ENCODE data around the gene SPEF1.
"Not testable (repeated sequence)": the region's sequence is repeated elsewhere in the genome, so short reads cannot be mapped to it uniquely, and the experiment has no call there.

SPEF1 gene, protein sequence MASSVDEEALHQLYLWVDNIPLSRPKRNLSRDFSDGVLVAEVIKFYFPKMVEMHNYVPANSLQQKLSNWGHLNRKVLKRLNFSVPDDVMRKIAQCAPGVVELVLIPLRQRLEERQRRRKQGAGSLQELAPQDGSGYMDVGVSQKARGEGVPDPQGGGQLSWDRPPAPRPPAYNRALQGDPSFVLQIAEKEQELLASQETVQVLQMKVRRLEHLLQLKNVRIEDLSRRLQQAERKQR

DNA sequence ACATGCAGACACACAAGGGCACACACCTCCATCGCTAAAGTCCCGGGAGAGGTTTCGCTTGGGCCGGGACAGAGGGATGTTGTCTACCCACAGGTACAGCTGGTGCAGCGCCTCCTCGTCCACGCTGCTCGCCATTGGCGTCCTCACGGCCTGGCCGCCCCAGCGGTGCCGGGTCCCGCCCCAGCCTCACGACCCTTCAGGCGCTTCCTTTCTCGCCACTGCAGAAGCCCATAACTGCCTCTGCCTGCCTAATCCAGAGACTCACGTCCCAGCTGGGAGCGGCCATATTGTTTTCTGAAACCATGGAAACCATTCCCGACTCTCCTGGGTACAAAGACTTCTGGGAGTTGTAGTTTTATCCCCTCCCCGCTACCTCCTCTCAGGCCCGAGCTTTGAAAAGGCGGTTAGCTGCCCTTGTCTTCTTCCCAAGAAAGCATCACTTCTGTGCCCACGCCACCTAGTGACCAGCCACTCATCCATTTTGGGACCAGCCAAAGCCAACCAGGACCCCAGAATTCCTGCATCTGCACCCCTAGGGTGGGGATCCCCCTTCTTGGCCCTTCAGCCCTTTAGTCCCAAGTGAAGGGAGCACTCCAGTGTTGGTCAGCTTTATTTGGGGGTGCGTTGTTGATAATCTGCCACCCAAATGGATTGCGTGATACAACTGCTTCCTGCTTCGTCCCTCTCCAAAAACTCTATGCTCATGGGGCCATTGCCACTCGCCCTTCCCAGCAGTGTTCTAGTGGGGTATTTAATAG, at the start of gene SPEF1:
Gene SPEF1, minus strand, starts transcription at position 296 of the 758 bp plus-strand sequence. Its CDS starts 161 bp downstream, at position 135.
- peak; percentile 94 for DNase-seq

DNA sequence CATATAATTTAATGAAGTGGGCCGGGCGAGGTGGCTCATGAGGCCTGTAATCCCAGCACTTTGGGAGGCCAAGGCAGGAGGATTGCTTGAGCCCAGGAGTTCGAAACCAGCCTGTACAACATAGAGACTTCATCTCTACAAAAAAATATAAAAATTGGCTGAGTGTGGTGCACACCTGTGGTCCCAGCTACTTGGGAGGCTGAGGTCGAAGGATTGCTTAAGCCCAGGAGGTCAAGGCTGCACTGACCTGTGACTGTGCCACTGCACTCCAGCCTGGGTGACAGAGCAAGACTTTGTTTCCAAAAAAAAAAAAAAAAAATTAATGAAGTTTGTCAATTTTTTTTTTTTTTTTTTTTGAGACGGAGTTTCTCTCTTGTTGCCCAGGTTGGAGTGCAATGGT, 48.6 kb upstream of the SPEF1 start:
- not testable (repeated sequence) for DNase-seq

DNA sequence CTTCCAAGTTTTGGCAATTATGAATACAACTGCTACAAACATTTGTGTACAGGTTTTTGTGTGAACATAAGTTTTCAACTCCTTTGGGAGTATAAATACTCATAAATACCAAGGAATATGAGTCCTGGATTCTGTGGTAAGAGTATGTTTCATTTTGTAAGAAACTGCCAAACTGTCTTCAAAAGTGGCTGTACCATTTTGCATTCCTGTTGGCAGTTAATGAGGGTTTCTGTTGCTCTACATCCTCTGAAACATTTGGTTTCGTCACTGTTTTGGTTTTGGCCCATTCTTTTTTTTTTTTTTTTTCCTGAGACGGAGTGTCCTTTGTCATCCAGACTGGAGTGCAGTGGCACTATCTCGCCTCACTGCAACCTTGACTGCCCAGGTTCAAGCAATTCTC, 47.5 kb upstream of the SPEF1 start:
- DNase-seq, result no peak

DNA sequence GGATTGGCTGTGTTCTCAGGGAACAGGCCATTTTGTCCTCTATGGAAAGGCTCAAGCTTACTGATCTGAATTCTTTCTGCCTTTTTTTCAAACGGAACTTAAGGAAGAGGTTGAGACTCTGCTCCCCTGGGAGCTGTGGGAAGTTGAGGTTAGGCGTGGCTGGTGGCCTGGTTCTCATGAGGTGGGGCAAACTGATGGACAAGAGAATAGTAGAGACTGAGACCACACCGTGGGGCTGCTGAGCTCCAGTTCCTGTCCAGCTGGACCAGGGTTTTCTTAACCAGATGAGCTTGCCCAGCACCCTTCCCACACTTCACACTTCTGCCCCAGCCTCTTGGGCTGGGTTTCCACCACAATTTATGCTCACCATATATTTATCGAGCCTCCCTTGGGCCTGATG, 45.2 kb upstream of the SPEF1 start:
- DNase-seq, result no peak

DNA sequence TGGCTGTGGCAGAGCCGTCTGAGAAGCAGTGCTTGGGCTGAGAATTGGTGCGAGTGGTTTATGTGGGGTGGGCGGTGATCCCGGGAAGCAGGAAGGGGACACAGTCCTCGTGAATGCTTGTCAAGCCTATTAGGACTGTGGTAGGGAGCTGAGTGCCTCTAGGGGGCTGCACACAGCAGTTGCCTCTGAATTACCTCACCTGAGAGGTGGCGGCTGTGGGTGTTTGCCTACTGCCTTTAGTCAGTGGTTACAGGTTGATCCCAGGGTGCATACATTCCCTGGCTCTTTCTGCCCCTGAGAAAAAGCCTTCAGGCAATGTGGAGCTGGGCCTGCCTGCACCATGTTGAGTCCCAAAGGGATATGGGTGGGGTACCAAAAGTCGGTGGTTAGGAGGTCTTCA, 44.3 kb upstream of the SPEF1 start:
- DNase-seq, result no peak

DNA sequence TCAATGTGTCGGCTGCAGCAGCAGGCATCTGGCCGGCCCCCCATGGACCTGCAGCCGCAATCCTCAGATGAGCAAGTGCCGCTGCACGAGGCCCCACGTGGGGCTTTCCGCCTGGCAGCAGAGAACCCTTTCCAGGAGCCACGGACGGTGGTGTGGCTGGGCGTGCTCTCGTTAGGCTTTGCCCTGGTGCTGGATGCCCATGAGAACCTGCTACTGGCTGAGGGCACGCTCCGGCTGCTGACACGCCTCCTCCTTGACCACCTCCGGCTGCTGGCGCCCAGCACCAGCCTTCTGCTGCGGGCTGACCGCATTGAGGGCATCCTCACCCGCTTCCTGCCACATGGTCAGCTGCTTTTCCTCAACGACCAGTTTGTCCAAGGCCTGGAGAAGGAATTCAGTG, 42.6 kb upstream of the SPEF1 start:
- no peak for DNase-seq

DNA sequence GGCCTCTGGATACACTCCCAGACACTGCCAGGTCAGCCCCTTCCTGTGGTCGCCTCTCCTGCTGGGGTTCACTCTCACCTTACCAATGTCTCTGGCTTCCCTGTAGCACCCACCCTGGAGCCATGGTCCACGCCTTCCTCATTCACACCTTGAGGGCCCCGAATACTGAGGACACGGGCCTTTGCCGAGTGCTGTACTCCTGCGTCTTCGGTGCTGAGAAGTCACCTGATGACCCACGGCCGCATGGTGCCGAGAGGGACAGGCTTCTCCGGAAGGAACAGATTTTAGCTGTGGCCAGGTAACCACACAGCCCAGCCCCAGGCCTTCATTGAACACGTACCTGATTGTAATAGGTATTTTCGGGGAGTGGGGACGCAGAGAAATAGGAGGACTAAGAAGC, 40.7 kb upstream of the SPEF1 start:
- no peak for DNase-seq

DNA sequence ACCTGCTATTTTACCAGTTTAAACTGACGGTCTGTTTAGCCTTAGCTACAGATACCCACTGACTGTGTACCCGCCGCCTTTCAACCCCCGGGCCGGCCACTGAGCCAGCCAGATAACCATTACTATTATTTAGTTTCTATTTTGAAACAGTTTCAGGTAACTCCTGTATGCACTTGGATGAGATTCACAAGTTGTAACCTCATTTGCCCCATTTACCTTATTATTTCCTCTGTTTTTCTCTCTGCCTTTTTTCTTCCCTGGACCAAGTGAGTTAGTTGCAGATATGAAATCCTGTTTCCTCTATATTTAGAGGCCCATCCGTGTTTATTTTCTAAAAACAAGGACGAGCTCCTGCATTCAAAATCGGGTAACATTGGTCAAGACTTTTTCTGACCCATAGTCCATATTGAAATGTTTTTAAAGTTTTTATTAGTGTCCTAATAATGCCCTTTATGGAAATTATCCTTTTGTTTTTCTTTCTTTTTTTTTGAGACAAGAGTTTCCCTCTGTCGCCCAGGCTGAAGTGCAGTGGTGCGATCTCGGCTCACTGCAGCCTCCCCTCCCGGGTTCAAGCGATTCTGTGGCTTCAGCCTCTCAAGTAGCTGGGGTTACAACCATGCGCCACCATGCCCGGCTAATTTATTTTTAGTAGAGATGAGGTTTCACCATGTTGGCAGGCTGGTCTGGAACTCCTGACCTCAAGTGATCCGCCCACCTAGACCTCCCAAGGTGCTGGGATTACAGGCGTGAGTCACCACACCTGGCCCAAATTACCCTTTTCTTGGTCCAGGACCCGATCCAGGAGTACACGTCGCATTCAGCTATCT, 39.9 kb upstream of the SPEF1 start:
- DNase-seq, result no peak

DNA sequence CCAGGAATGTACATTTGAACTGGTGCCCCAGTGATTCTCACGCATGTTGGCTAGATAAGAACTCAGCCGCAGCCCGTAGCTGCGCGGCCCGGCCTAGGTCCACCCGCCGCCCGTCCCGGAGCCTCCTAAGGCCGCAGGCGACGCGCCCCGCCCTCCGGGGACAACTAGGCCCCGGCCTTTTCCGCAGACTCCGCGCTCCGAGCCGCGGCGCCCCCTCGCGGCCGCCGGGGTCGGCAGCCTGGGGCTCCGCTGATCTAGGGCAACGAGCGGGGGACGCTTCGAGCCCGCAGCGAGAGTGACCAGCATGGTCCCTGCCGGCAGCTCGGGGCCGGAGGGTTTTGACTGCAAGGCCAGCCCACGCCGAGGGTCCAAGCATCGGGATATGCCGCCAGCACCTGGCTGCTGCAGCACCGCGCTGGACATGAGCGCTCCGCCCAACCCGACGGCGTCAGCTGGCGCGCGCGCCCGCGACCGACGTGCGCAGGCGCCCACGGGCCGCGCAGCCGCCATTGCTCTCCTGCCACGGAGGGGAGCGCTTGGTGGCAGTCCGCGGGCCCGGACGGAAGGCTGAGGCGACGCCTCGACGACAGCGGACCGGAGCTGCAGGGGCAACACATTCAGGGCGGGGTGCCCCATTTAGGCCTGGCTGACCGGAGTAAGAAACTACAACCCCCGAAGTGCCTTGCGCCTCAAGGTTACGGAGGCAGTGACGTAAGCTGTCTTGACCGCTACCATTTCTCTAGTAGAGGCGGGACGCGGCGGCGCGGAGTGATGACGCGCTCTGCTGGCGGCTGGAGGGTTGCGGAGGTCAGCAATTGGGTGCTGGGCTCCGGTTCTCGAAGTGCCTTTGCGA, 39.0 kb upstream of the SPEF1 start, which contains the start of gene AP5S1:
Gene AP5S1, plus strand, starts transcription at position 500 of the 853 bp plus-strand sequence. CDS start 1,571 bp downstream, outside the sequence.
- DNase-seq, result peak; percentile 96

DNA sequence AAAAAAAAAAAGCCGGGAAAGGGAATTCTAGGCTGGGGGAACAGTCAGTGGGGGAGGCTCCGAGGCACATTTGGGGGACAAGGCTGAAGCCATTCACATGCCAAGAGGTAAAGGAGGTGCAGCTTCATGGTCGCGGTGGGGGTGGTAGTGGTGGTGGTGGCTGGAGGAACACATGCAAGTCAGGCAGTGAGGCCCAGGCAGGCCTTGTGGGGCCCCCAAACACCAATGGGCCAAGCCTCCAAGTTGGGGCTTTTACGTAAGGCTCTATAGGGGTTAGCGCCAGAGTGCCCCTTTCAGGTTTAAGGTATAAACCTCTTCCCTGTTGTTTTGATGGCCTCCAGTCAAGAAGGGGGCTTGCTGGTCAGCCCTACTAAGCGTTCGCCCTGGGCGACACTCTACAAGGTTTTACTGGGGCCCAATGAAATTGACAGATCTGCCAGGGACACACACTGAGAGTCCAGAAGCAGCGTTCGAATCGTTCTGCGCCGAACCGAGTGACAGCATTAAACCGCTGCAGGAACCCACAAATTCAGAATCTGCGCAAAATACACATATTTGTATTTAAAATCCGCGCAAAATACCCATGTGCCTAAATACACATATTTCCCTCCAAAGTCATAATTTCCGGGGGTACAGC, 38.3 kb upstream of the SPEF1 start:
- no peak for DNase-seq

DNA sequence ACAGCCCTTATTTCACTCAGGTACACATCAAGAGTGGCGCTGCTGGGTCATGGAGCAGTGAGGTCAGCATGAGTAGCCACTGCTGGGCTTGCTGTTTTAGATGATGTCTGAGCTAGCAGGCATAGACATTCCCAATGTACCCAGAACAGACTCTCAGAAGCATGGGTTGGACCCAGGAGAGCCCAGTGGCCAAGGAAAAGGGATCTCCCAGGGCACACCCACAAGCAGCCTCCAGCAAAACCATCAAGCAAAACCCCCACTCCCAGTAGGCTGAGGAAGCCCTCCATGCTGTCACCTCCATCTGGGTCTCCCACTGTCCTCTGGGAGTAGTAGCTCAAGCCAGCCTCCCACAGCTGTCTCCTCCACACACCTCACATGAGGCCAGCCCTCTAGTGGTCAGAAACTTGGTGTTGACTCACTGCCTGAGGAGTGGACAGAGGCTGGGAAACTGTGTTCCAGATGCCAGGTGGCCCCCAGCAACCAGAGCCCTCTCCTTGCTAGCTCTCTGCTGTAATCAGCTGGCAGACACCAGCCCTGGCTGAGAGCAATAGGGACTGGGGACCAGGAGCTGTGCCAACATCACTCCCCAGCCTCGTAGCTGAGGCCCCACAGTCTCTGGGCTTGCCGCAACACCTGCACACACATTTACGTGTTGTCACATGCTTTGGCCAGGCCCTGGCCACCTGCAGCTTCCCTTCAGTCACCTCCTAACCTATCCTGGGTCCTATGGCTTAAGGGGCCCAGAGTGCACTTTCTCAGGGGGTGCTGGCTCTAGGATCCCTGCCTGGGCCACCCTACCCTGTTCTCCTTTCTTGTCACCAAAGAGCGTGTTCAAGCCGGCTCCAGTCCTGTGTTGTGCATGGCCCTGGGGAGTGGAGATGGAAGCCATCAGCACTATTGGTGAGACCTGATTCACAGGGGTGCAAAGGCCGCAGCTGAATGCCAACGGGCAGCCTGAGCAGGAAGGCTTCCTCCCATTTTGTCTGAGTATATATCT, 37.2 kb upstream of the SPEF1 start:
- peak; percentile 85 for DNase-seq

DNA sequence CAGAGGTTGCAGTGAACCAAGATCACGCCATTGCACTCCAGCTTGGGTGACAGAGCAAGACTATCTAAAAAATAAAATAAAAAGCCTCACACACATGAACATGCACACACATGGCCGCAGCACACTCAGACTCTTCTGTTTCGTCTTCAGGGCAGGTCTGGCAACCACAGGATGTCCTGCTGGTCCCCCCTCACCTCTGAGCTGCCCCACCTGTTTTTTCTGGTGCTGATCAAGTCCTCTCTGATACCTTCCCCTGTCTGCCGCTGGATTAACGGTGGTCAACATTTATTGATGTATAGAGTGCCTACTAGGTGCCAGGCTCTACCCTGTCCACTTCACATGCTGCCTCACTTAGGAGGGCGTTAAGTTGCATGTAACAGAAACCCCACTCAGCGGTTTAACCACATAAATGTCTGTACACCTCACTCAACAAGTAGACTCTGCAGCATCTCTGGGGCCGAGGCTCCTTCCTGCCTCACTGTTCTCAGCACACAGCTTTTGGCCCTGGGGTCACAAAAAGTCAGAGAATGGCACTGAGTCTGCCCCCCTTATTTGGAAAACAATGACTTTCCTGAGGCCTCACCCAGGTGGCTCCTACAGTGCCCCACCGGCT, 34.6 kb upstream of the SPEF1 start:
- no peak for DNase-seq

DNA sequence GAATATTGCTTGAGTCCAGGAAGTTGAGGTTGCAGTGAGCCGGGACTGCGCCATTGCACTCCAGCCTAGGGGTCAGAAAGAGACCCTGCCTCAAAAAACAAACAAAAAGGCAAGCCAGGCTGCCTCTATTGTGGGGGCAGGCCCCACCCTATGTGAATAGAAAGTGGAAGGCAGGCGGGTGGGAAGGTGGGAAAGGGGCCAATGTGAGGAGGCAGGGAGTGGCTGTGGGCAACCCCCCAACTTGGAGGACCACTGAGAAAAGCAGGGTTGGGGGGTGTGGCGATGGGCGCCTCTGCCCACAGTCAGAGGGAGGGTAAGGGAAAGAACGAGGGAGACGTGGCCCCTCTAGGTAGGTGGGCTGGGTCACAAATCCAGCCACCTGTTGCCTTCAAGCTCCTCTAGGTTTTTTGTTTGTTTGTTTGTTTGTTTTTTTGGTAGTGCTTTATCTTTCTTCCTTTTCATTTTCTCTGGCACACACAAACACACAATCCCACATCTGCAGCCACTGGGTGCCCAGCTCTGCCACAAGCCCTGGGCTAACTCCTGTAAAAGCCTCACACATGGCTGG, 33.8 kb upstream of the SPEF1 start:
- no peak for DNase-seq

DNA sequence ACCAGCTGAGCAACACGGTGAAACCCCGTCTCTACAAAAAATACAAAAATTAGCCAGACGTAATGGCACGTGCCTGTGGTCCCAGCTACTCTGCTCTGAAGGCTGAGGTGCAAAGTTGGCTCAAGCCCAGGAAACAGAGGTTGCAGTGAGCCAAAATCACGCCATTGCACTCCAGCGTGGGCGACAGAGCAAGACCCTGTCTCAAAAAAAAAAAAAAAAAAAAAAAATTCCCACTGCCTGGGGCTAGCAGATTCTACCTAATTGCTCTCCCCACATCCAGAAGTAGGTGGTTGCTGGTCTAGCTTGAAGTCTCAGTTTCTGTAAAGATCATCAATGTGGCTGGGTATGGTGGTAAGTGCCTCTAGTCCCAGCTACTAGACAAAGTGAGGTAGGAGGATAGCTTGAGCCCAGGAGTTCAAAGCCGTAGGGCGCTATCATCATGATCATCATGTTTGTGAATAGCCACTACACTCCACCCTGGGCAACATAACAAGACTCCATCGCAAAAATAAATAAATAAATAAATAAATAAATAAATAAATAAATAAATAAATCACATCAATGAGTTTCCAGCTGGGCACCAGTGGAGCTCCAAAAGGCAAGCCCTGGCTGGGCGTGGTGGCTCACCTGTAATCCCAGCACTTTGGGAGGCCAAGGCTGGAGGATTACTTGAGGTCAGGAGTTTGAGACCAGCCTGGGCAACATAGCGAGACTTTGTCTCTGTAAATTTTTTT, 32.8 kb upstream of the SPEF1 start:
- DNase-seq, result no peak

DNA sequence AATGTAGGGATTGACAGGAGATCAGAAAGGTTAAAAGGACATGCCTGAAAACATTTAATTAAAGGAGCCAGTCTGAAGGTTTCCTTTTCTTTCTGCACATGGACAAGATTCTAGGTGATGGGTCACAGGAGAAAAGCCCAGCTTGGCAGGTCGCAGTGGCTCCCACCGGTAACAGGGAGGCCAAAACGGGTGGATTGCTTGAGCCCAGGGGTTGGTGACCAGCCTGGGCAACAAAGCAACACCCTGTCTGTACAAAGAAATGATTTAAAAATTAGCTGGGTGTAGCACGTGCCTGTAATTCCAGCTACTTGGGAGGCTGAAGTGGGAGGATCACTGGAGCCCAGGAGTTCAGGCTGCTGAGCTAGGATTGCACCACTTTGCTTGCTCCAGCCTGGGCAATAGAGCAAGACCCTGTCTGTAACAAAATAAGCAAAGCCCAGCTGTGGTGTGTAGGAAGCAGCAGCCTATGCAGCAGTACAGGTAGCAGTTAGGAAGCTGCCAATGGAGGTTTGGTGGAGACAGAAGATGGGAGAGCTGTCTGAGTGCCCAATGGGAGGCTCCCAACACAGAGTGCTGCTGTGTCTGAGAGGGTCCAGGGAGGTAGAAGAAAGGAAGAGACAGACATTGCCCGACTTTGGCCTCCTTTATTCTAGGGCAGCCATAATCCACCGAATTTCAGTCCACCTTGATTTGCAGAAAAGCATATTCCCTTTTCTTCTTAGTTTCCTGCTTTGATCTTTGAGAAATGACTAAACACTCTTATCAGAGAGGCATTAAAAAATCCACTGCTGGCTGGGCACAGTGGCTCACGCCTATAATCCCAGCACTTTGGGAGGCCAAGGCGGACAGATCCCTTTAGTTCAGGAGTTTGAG, 32.0 kb upstream of the SPEF1 start:
- DNase-seq, result no peak

DNA sequence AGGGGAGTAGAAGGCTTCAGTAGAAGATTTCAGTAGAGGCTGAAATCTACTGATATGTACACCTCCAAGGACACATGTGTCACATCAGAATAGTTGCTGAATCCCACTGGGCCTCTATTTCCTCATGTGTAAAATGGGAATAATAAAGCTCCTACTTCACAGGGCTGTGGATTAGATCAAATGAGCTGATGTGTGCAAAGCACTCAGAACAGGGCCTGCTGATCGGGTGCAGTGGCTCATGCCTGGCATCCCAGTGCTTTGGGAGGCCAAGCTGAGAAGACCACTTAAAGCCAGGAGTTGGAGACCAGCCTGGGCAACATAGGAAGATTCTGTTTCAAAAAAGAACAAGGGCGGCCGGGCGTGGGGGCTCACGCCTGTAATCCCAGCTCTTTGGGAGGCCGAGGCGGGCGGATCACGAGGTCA, 31.0 kb upstream of the SPEF1 start:
- no peak for DNase-seq

DNA sequence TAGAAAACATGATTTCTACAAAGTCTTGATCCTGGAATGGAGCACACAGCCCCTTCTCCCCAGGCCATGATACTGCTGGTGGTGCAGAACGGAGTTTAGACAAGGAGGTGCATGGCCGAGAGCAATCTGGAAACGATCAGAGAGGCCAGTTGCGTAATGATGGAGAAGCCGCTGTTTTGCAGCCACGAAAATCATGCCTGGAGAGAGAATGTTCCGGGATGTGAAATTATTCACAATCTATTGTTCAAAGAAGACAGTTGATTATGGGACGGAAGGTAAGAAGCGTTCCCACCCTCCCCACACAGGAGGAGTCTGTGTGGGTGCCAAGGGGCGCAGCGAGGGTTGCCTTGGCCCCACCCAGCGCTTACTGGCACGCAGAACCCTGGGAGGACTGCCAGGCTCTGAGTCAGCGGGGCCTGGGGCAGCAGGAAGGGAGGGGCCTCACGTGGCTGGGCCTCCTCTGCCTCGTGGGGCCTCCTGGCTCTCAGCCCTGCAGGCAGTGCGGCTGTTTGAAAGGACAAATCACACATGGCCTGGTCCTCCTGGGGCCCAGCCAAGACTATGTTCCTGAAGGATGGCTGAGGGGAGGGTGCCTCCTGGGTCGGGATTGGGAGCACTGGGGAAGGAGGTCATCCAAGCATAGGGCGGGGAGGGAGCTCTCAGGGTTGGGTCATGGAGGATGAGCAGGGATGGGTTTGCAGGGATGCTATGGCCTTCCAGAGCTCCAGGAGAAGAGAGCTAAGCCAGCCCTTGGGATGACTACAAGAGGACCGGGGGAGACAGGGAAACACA, 30.4 kb upstream of the SPEF1 start:
- peak; percentile 97 for DNase-seq
